Hepatocyte (in vitro differentiated cells): ENCODE results near the gene MUL1. TPM values are rescaled to one million over a fixed set of nuclear protein-coding genes. Genes with fewer than 3 reads are reported as not detected.

Experiments used
- DNase-seq: peaks from one replicate; pipeline ENCODE4 v3.0.0-alpha.2; 2016; ENCODE audit warnings: low spot score
- H2AFZ ChIP-seq: fragments of 200-600 bp; sonication (generic); 2 replicates; pipeline ENCODE4 v1.6.0; 2016; ENCODE audit warnings: antibody characterized with exemption, mild to moderate bottlenecking
- H3K27ac ChIP-seq: fragments of 200-600 bp; sonication (generic); 2 replicates; pipeline ENCODE4 v1.5.1; 2016; ENCODE audit warnings: mild to moderate bottlenecking
- H3K27me3 ChIP-seq: fragments of 200-600 bp; sonication (generic); 2 replicates; pipeline ENCODE4 v1.6.1; 2016
- H3K36me3 ChIP-seq: fragments of 200-600 bp; sonication (generic); replicated peaks from 2 replicates; pipeline ENCODE4 v1.5.1; 2016; ENCODE audit warnings: low read depth; ENCODE audit not compliant: insufficient read depth
- H3K4me1 ChIP-seq: fragments of 200-600 bp; sonication (generic); 2 replicates; pipeline ENCODE4 v1.5.1; 2016; ENCODE audit warnings: mild to moderate bottlenecking, moderate library complexity; ENCODE audit not compliant: insufficient read depth
- H3K4me2 ChIP-seq: fragments of 200-600 bp; sonication (generic); 2 replicates; pipeline ENCODE4 v1.6.0; 2016
- H3K4me3 ChIP-seq: fragments of 200-600 bp; sonication (generic); 2 replicates; pipeline ENCODE4 v1.5.1; 2016; ENCODE audit warnings: mild to moderate bottlenecking
- H3K79me2 ChIP-seq: fragments of 200-600 bp; sonication (generic); 2 replicates; pipeline ENCODE4 v1.6.0; 2017; ENCODE audit warnings: mild to moderate bottlenecking
- H3K9me2 ChIP-seq: fragments of 200-600 bp; sonication (generic); replicated peaks from 2 replicates; pipeline ENCODE4 v1.6.0; 2017; ENCODE audit warnings: mild to moderate bottlenecking; ENCODE audit not compliant: insufficient read depth
- H3K9me3 ChIP-seq: fragments of 200-600 bp; sonication (generic); 2 replicates; pipeline ENCODE4 v1.5.1; 2016; ENCODE audit warnings: low read depth, mild to moderate bottlenecking
- H4K20me1 ChIP-seq: fragments of 200-600 bp; sonication (generic); 2 replicates; pipeline ENCODE4 v1.6.0; 2016; ENCODE audit warnings: mild to moderate bottlenecking; ENCODE audit not compliant: insufficient read depth, poor library complexity, severe bottlenecking
- CTCF ChIP-seq: fragments of 200-600 bp; sonication (generic); IDR thresholded peaks from 2 replicates; pipeline ENCODE4 v1.5.1; 2016; ENCODE audit warnings: antibody characterized with exemption, mild to moderate bottlenecking; ENCODE audit not compliant: poor library complexity
- EZH2 ChIP-seq: fragments of 200-600 bp; sonication (generic); IDR thresholded peaks from 2 replicates; pipeline ENCODE4 v1.6.1; 2016; ENCODE audit warnings: antibody characterized with exemption, mild to moderate bottlenecking, borderline replicate concordance
- EZH2phosphoT487 ChIP-seq: fragments of 200-600 bp; sonication (generic); IDR thresholded peaks from one replicate; pipeline ENCODE4 v1.6.1; 2018; ENCODE audit warnings: antibody characterized with exemption, mild to moderate bottlenecking, low read depth, moderate library complexity; ENCODE audit not compliant: unreplicated experiment, severe bottlenecking
- WGBS: methylation state at CpG from one replicate; pipeline ENCODE4 v1.1.6; 2016; ENCODE audit warnings: low lambda C conversion rate; ENCODE audit errors: missing lambda C conversion rate; 5-methylcytosine and 5-hydroxymethylcytosine counted together
- polyA plus RNA-seq: library from polyadenylated mRNA; unstranded; fragments of >200 nt; fragmentation: Nextera tagmentation; extraction: Ambion mirVana; gene quantifications from 2 replicates; pipeline ENCODE4 v1.2.1, GENCODE V29; 2016
- total RNA-seq: library from RNA; depleted of rRNA; stranded (reverse); fragments of >200 nt; gene quantifications from 2 replicates; pipeline ENCODE4 v1.2.3, GENCODE V29; 2014

Gene MUL1
- total and polyA plus RNA-seq, 2 experiments from 2014 or later = 40.1 to 48.1 TPM

- DNase-seq = no peak
- TF ChIP-seq EZH2 (no peak), CTCF (no peak), EZH2phosphoT487 (no peak)
- Histone ChIP-seq H4K20me1 (peaks cover 15% of the 10 kb centered on the region), H3K27me3 (no peaks in the 10 kb centered on the region), H3K9me3 (no peaks in the 10 kb centered on the region), H2AFZ (peak overlapping the region; percentile 72), H3K4me1 (peaks cover 14% of the 10 kb centered on the region), H3K9me2 (no peaks in the 10 kb centered on the region), H3K79me2 (peaks cover 41% of the 10 kb centered on the region), H3K4me2 (peak overlapping the region; percentile 89), H3K4me3 (peak overlapping the region; percentile 65), H3K27ac (peak overlapping the region; percentile 80), H3K36me3 (no peaks in the 10 kb centered on the region)
- WGBS = 63% methylated on average over 5 of the region's 5 CpGs
Observed at GRCh38 chr1:20507248-20507563, 745 bp downstream of the MUL1 start.

- no peak for DNase-seq
- peak overlapping the region; percentile 89 for H3K4me2 ChIP-seq
- H3K4me1 ChIP-seq = peaks cover 14% of the 10 kb centered on the region
- no peak for TF ChIP-seq CTCF
- no peak for TF ChIP-seq EZH2
- no peak for TF ChIP-seq EZH2phosphoT487
- H3K27me3 ChIP-seq = no peaks in the 10 kb centered on the region
- H3K4me3 ChIP-seq = no peak overlapping the region
- no peaks in the 10 kb centered on the region for H3K9me3 ChIP-seq
- H3K9me2 ChIP-seq = no peaks in the 10 kb centered on the region
- H2AFZ ChIP-seq = no peak overlapping the region
- peaks cover 15% of the 10 kb centered on the region for H4K20me1 ChIP-seq
- peaks cover 41% of the 10 kb centered on the region for H3K79me2 ChIP-seq
- no peak overlapping the region for H3K27ac ChIP-seq
- H3K36me3 ChIP-seq = no peaks in the 10 kb centered on the region
- 100% methylated on average over 1 of the region's 1 CpG for WGBS
Observed at GRCh38 chr1:20505488-20505887, 2.5 kb downstream of the MUL1 start.

GRCh38 chr1:20500716-20501115 is 7.2 kb downstream of the MUL1 start:
- WGBS = 97% methylated on average over 17 of the region's 17 CpGs
- Histone ChIP-seq H2AFZ (no peak overlapping the region), H3K9me2 (no peaks in the 10 kb centered on the region), H3K4me3 (no peak overlapping the region), H3K79me2 (peaks cover 20% of the 10 kb centered on the region), H3K9me3 (no peaks in the 10 kb centered on the region), H3K27me3 (no peaks in the 10 kb centered on the region), H3K27ac (no peak overlapping the region), H3K4me2 (no peak overlapping the region), H3K4me1 (no peaks in the 10 kb centered on the region), H3K36me3 (no peaks in the 10 kb centered on the region), H4K20me1 (peaks cover 15% of the 10 kb centered on the region)
- no peak for DNase-seq
- no peak for TF ChIP-seq EZH2
- no peak for TF ChIP-seq CTCF
- no peak for TF ChIP-seq EZH2phosphoT487

GRCh38 chr1:20499718-20500117 is 8.2 kb downstream of the MUL1 start:
- WGBS = 94% methylated on average over 14 of the region's 14 CpGs
- Histone ChIP-seq H3K27ac (no peak overlapping the region), H3K9me3 (no peaks in the 10 kb centered on the region), H3K36me3 (no peaks in the 10 kb centered on the region), H3K27me3 (no peaks in the 10 kb centered on the region), H3K4me1 (no peaks in the 10 kb centered on the region), H3K9me2 (no peaks in the 10 kb centered on the region), H4K20me1 (peaks cover 15% of the 10 kb centered on the region), H3K4me3 (no peak overlapping the region), H2AFZ (no peak overlapping the region), H3K4me2 (no peak overlapping the region), H3K79me2 (peaks cover 10% of the 10 kb centered on the region)
- no peak for DNase-seq
- no peak for TF ChIP-seq CTCF
- no peak for TF ChIP-seq EZH2phosphoT487
- TF ChIP-seq EZH2 = no peak
